ENCODE results near the gene GUCA1C.

GUCA1C gene

GRCh38 chr3:108907194-108907593 lies 46.5 kb downstream of the GUCA1C start:
- no peak for DNase-seq (ENCODE audit: low read depth)

DNA sequence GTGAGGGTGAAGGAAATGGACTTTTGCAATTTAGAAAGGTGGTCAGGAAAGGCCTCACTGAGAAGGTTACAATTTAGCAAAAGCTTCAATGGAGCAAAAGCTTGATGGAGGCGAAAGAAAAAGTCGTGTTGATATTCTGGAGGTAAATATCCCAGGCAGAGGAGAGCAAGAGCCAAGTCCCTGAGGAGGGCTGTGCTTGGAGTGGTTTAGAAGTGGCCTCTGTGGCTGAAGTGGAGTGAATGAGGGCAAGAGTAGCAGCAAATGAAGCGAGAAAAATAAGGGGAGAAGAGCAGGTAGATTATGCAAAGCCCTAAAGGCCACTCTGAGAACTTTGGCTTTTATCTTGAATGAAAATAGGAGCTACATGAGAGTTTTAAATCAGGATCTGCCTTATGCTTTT lies 54.1 kb downstream of the GUCA1C start:
- no peak for DNase-seq (ENCODE audit: low read depth)

DNA sequence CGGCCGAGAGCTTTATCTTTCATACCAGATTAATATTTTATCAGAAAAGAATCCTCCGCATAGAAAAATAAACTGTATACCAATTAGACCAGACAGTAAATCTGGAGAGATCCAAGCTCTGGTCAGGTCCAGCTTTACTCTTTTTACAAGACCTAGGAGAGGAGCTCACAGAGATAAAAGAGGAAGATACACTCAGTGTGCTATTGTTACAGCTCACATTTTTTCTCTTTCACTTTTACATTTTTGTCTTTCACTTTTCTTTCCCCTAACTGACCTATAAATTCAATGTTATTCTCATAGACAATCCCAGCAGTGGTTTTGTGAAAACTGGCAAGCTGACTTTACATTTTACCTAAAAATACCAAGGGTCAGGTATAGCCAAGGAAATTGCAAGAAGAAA lies 55.8 kb downstream of the GUCA1C start:
- no peak for DNase-seq (ENCODE audit: low read depth)

DNA sequence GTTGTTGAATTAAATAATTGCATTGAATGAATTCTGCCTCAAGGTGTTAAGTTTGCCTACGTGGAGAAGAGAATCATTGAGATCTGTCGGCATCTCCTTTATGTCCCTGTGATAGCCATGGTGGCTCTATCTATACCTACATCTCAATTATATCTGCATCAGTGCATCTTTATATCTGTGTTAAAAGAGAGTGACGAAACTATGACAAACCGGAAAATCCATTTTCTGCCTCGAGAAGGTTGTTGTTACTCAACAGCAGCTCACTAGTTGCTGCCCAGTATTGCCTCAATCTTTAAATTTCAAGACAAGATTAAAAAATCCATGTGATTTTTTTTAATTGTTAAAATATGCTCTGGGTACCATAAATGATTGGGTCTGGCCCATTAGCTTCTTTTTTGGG lies 58.7 kb downstream of the GUCA1C start:
- DNase-seq (ENCODE audit: low read depth), result no peak

GRCh38 chr3:108891833-108892232 lies 61.8 kb downstream of the GUCA1C start:
- no peak for DNase-seq (ENCODE audit: low read depth)

GRCh38 chr3:108887777-108888176 lies 65.9 kb downstream of the GUCA1C start:
- DNase-seq (ENCODE audit: low read depth), result no peak

- DNase-seq (ENCODE audit: low read depth), result no peak
These were observed 66.6 kb downstream of the GUCA1C start for GRCh38 chr3:108887121-108887520.

GRCh38 chr3:108883373-108883772 lies 70.3 kb downstream of the GUCA1C start:
- no peak for DNase-seq (ENCODE audit: low read depth)

DNA sequence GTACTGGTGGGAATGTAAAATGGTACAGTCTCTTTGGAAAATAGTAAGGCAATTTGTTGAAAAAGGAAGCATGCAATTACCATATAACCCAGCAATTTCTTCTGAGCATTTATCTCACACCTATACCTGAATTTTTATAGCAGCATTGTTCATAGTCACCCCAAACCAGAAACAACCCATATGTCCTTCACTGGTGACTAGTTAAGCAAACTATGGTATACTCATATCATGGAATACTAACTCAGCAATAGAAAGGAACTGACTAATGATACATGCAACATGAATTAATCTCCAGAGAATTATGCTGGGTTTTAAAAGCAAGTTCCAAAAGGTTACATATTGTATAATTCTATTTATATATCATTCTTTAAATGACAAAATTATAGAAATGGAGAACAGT lies 70.9 kb downstream of the GUCA1C start:
- no peak for DNase-seq (ENCODE audit: low read depth)

DNA sequence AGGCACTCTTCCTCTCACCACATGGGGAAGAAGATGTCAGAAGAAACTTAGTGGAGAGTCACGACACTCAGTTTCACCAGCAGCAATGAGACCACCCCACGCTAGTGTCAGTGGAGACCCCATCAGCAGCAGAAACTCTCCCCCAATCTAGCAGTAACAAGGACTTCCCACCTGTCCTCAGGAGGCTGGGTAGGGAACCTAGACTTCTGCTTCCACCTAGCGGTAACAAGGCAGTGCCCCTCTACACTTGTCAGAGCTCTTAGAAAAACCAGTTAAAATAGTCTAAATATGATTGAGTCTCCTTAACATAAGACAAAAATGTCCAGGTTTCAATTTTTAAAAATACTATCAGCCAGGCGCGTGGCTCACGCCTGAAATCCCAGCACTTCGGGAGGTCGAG lies 73.8 kb downstream of the GUCA1C start:
- no peak for DNase-seq (ENCODE audit: low read depth)

DNA sequence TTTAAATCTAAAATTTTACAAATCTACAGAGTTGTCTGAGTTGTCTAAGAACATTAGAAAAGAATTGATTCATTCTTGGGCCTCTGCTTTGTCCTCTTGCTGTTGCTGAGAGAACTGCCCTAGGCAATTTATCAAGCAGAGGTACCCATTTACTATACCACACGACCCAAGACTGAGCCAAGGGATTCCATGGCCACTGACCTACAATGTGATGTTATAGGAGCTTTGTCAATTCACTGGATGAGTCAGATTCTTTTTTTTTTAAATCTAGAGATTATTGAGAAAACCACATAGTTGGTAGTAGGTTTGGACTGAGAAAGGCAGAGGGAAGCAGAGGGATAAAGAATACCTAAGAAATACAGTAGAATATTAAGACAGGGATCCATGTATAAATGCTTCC lies 75.8 kb downstream of the GUCA1C start:
- no peak for DNase-seq (ENCODE audit: low read depth)

DNA sequence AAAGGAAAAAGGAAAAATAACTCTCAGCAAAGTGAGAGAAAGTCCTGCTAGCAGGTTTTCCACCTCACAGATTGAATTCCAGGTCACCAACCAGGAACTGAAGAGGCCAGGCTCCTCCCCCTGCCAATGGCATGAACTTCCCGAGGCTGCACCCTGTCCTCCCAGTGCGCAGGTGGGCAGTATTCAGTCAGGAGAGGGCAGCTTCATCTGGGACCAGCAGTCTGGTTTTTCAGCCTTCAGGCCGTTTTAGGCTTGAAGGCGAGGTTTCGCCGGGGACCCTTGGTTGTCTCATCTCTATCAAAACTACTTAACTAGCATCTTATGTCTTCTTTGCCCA lies 89.9 kb downstream of the GUCA1C start:
- no peak for DNase-seq (ENCODE audit: low read depth)

GRCh38 chr3:108862865-108863798 lies 90.5 kb downstream of the GUCA1C start:
- no peak for DNase-seq (ENCODE audit: low read depth)

GRCh38 chr3:108861401-108861800 lies 92.3 kb downstream of the GUCA1C start:
- no peak for DNase-seq (ENCODE audit: low read depth)

Measured in EH (cell line).